Measurements from ENCODE around the gene INPP5B.
"Not testable (repeated sequence)": the region's sequence is repeated elsewhere in the genome, so short reads cannot be mapped to it uniquely, and the experiment has no call there.

The INPP5B gene

DNA sequence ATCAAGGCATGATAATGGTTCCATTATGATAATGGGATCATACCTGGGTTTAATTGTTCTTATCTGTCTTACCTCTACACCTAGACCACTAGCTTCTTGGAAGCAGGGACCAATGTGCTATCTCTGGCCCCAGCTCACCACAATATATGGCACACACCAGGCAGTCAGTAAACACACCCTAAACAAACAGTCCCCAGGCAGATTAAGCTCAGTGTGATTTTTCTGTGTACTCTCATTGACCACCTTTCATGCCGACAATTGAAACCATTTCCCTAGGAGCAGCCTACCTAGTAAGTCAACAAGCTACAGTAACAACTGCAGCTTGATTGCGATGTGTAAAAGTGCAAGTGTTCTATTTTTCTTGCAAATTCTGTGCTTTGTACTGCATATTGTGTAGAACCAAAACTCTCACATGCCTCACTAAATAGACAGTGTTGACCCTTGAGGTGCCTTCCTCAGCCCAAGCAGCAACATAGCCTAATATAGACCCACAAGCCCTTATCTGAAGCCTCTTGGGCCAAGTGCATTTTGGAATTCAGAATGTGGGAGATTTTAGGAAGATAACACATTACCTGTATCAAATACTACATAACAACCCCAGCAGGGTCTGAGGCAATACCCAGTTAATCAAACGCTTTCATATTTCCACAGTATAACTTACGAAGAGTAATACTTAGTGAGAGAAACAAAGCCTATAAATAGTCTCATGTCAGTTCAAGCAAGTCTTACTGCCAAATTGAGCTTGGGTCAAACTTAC, 32.0 kb downstream of the INPP5B start:
- DNase-seq (ENCODE audit: low read depth in 2 of 2), result no peak

DNA sequence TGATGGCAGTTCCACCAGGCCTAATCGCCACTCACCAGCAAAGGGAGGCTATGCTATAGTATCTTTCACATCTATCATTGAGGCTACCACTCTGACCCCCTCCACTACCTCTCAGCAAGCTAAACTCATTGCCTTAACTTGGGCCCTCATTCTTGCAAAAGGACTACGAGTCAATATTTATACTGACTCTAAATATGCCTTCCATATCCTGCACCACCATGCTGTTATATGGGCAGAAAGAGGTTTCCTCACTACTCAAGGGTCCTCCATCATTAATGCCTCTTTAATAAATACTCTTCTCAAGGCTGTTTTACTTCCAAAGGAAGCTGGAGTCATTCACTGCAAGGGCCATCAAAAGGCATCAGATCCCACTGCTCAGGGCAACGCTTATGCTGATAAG, 35.4 kb downstream of the INPP5B start:
- not testable (repeated sequence) for DNase-seq (ENCODE audit: low read depth in 2 of 2)

DNA sequence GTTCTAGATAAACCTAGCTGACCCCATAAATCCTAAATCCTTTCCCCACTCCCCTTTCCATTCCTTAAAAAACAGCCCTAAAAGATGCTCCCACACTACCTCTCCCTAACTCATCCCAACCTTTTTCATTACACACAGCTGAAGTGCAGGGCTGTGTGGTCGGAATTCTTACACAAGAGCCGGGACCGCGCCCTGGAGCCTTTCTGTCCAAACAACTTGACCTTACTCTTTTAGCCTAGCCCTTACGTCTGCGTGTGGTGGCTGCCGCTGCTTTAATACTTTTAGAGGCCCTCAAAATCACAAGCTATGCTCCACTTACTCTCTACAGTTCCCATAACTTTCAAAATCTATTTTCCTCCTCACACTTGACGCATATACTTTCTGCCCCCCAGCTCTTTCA, 36.0 kb downstream of the INPP5B start:
- DNase-seq (ENCODE audit: low read depth in 2 of 2), result not testable (repeated sequence)

DNA sequence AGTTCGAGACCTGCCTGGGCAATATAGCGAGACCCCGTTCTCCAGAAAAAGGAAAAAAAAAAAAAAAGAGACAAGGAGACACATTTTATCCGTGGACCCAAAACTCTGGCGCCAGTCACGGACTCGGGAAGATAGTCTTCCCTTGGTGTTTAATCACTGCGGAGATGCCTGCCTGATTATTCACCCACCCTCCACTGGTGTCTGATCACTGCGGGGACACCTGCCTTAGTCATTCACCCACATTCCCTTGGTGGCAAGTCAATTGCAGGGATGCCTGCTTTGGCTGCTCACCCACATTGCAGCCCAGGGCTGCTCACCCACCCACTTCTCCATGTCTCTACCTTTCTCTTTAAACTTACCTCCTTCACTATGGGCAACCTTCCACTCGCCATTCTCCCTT, 38.3 kb downstream of the INPP5B start:
- DNase-seq (ENCODE audit: low read depth in 2 of 2), result not testable (repeated sequence)

DNA sequence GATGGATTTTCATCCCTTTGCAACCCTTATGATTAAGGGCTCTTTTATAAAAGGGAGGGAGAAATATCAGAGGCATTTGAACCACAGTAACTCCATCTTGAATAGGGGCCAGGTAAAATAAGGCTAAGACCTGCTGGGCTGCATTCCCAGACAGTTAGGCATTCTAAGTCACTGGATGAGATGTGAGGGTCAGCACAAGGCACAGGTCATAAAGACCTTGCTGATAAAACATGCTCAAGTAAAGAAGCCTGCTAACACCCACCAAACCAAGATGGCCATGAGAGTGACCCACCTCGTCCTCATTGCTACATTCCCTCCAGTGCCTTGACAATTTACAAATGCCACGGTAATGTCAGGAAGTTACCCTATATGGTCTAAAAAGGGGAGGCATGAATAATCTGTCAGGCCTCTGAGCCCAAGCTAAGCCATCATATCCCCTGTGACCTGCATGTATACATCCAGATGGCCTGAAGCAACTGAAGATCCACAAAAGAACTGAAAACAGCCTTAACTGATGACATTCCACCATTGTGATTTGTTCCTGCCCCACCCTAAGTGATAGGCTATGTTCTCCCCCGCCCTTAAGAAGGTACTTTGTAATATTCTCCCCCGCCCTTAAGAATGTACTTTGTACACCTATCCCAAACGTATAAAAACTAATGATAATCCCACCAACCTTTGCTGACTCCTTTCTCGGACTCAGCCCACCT, 39.3 kb downstream of the INPP5B start:
- not testable (repeated sequence) for DNase-seq (ENCODE audit: low read depth in 2 of 2)

DNA sequence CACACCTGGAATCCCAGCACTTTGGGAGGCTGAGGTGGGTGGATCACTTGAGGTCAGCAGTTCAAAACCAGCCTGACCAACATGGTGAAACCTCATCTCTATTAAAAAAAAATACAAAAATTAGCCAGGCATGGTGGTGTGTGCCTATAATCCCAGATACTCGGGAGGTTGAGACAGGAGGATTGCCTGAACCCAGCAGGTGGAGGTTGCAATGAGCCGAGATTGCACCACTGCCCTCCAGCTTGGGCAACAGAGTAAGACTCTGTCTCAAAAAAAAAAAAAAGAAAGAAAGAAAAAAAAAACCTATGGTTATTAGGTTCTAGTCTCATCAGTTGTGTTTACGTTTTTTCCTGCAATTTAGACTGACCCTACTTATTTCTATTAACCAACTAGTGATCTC, 40.3 kb downstream of the INPP5B start:
- DNase-seq (ENCODE audit: low read depth in 2 of 2), result not testable (repeated sequence)

DNA sequence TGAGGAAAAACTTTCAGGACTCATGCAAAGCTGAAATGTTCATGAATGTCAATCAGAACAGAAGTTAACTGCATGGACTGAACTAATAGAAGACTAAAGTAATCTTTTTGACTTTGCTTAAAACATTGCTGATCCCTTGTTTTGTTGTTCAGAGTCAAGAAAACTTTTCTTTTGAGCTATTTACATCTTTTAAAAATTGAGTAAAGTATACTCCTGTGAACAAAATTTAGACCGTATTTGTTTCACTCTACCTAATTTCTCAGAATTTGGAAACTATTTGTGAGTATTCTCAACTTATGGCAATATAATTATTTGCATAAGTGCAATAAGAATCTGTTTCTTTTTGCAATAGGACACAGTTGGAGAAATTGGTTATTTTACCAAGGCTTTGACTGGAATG, 41.1 kb downstream of the INPP5B start:
- no peak for DNase-seq (ENCODE audit: low read depth in 2 of 2)

DNA sequence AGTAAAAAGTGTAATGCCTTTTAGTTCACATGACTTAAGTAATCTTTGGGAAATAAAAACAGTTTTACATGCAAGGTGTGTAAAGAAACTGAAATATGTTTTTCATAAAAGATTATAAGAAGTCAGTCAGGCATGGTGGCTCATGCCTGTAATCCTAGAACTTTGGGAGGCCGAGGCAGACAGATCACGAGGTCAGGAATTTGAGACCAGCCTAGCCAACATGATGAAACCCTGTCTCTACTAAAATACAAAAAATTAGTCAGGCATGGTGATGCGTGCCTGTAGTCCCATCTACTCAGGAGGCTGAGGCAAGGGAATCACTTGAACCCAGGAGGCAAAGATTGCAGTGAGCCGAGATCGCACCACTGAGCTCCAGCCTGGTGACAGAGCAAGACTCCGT, 42.9 kb downstream of the INPP5B start:
- DNase-seq (ENCODE audit: low read depth in 2 of 2), result not testable (repeated sequence)

DNA sequence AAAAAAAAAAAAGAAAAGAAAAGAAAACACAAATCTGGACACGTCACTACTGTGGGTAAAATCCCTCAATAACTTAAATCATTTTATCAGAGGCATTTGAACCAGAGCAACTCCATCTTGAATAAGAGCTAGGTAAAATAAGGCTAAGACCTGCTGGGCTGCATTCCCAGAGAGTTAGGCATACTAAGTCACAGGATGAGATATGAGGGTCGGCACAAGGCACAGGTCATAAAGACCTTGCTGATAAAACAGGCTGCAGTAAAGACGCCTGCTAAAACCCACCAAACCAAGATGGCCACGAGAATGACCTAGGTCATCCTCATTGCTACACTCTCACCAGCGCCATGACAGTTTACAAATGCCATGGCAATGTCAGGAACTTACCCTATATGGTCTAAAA, 43.9 kb downstream of the INPP5B start:
- no peak for DNase-seq (ENCODE audit: low read depth in 2 of 2)

DNA sequence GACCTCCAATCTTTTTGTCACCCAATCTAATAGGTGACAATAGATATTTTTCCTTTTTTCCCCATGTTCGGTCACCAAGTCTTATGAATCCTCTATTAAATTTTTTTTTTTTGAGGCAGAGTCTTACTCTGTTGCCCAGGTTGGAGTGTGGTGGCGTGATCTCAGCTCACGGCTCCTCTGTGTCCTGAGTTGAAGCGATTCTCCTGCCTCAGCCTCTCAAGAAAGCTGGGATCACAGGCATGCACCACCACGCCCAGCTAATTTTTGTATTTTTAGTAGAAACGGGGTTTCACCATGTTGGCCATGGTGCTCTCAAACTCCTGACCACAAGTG, 45.0 kb downstream of the INPP5B start:
- DNase-seq (ENCODE audit: low read depth in 2 of 2), result no peak

DNA sequence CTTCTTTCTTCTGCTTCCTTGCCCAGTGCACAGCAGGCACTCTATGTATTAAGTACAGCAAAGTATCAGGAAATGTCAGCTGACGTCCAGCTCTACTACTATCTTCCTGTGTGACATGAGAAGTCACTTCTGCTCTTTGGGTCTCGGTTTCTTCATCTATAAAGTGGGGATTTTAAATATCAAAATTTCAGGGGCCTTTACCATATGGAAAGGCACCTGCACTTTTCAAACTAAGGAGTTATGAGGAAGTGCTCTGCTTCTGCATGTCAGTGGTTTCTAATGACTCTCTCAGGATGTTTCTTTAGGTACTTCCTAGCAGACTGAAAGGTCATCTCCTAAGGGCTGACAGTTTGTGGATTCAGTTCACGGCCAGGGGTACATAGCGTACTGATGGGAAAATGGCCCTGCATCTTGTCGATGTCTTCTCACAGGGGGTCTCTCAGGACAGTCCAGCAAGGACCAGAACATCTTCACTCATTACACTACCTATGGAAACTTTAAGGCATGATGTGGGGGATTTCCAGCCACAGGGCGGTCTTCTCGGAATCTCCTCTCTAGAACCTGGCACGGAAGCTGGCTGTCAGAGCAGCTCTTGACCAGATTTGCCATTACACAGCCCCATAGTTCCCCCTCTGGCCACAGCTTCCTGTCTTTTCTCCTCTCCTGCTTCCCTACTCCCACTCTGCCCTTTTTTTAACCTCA, 45.5 kb downstream of the INPP5B start:
- peak in 1 of 2 donors; percentile 34 for DNase-seq (ENCODE audit: low read depth in 2 of 2)

DNA sequence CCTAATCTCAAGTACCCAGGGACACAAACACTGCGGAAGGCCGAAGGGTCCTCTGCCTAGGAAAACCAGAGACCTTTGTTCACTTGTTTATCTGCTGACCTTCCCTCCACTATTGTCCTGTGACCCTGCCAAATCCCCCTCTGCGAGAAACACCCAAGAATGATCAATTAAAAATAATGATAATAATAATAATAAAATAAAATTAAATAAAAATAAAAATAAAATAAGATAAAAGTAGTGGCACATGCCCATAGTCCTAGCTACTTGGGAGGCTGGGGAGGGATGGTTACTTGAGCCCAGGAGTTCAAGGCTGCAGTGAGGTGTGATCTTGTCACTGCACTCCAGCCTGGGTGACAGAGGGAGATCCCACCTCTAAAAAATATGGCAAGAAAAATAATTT, 49.3 kb downstream of the INPP5B start:
- DNase-seq (ENCODE audit: low read depth in 2 of 2), result not testable (repeated sequence)

DNA sequence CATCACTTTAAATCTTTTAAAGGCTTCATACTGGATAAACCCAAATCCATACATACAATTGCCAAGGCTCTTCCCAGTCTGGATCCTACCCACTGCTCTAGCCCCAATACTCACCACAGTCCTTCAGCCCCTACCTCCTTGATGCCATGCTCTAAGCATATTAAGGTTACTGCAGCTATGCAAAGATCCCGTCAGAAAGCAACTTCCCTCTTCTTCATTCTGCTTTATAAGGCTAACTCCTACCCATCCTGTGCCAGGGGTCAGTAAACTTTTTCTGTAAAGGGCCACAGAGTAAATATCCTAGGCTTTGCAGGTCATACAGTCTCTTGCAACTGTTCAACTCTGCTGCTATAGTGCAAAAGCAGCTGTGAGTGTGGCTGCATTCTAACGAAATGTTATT, 53.2 kb downstream of the INPP5B start:
- no peak for DNase-seq (ENCODE audit: low read depth in 2 of 2)

DNA sequence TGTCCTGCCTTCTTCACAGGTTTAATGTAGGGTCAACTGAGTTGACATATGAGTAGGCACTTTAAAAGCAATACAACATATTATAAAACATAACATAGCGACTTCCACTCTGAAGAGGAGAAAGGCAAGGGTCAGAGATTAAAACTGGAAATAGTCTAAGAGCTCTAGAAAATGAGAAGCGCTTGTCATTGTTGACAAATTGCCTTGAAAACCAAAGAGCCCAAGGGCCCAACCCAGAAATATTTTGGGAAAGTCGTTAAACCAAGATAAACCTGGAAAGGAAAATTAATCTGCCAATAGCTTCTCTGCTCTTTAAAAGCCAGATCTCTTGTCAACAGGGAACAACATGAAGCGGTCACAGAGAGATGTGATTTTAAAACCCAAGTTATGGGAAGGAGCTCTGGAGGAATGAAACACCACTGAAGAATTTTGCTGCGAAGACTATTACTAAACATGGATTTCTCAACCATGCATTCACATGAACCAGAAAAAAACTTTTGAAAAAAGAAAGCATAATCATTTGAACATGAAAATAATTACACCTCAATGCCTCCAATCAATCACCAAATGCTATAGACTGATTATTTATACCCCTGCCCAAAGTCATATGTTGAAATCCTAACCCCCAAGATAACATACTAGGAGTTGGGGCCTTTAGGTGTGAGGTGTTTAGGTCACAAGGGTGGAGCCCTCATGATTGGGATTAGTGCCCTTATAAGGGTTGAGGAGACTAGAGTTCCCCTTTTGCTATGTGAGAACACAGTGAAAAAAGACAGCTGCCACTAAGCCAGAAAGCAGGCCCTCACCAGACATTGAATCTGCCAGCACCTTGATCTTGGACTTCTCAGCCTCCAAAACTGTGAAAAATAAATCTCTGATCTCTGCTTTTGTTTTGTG, 54.5 kb downstream of the INPP5B start:
- no peak for DNase-seq (ENCODE audit: low read depth in 2 of 2)

DNA sequence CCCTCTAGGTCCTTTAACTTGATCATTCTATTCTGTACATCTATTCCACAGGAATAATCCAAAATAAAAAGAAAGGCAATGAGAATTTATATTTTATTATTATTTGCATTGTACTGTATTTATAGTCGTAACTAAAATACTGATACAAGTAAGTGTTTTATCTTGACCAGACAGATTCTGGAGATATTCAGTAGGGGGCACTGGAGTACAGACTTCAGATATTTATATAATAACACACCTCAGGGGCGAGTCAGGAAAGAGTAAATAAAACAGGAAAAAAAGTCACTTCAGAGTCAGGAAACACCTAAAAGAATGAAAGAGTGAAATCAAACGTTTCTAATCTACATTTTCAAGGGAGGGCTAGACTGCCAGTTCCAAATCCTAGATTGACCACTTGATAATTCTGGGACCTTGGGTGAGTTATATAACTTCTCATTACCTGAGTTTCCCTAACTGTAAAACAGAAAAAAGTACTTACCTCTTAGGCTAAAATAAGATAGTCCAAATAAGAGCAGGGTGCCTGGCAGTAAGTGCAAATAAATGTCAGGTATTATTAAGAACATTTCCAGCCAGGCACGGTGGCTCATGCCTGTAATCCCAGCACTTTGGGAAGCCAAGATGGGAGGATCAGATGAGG, 56.4 kb downstream of the INPP5B start:
- no peak for DNase-seq (ENCODE audit: low read depth in 2 of 2)

DNA sequence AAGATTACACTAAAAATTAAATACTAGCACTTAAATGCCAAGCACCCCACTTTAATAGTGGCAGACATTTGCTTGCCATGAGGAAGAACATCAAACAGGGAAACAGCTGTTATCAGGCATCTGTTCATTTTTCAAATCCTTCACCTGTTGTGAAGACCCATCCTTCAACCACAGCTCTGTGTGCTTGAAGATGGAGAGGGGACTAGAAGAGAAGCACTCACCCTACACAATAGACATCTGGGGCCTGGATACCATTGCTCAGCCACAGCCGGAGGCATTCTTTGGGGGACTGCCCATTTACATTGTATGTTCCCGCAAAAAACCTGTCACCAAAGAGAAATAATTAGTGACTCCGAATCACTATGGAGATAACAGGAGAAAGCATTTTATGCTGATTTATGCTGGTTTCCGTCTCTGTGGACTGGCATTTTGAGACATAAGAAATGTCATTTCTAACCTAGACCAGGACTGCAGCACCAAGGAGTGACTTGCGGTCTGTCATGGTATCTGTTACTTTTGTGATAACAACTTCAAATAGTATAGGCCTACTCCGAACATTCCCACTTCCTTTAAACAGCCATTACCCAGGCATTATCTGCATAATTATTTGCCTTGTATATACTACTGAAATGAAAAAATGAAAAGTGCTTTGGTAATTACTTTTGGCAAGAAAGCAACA, 58.7 kb downstream of the INPP5B start:
- DNase-seq (ENCODE audit: low read depth in 2 of 2), result no peak

DNA sequence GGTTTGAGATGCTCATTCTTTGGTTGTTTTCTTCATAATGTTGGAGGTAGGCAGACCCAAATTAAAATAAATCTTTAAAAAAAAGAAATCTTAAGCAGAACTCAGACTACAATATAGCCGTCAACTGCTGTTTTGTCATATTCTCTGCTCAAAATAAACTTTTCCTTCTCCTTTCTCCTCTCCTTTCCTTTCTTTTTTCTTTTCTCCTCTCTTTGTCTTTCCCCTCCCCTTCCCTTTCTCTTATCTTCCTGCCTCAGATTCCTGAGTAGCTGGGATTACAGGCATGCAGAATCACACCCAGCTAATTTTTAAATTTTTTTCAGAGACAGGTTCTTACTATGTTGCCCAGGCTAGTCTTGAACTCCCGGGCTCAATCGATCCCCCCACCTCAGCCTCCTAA, 62.7 kb downstream of the INPP5B start:
- no peak for DNase-seq (ENCODE audit: low read depth in 2 of 2)

DNA sequence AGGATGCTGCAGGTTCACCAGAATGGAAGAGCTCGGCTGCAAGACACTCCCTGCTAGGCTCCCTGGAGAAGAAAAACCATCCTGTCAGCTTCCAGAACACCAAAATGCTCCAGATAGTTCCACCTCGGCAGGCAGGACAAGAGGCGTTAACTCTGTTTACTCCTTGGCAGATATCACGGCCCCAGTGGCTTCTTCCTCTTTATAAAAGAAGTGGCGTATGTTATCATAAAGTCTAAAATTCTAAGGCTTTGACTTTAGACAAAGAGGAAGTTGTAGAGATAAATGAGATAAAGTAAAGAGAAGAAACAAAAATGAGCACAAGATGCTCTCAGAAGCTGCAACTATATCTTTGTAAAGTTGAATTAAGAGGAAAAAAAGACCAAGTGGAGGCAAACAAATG, 63.2 kb downstream of the INPP5B start:
- DNase-seq (ENCODE audit: low read depth in 2 of 2), result no peak

DNA sequence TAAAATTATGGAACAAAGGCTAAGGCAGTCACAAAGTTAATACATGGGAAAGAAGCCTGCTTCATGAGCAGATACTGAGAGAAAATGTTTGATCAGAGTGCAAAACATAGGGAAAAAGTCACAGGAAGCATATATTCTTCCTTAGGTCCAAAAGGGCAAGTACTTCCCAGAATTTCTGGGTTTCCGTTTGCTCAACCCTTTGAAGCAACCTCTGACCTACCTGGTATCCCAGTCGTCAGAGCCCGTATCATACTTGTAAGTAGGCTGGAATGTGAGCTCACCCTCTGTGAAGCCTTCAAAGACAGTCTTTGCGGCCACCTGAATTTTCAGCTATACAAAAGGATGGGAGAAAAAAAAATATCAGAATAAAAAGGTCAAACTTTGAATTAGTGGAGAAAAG, 67.0 kb downstream of the INPP5B start:
- DNase-seq (ENCODE audit: low read depth in 2 of 2), result no peak

DNA sequence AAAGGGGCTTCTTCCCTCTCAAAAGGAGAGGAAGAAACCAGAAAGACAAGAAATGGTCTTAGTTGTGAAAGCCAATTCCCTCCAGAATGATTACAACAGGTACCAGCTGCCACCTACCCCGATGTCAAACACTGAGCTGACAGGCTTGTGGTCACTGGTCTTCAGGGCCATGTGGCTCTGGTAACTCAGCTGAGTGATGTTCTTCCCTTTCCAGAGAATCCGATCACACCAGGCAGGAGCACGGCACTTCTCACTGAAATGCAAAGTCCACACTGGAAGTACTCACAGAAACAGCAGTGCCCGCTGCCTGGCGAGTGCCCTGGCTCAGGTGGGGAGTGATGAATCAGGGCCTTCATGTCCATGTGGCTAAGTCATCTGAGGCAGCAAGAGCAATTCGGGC, 68.8 kb downstream of the INPP5B start:
- DNase-seq (ENCODE audit: low read depth in 2 of 2), result no peak

DNA sequence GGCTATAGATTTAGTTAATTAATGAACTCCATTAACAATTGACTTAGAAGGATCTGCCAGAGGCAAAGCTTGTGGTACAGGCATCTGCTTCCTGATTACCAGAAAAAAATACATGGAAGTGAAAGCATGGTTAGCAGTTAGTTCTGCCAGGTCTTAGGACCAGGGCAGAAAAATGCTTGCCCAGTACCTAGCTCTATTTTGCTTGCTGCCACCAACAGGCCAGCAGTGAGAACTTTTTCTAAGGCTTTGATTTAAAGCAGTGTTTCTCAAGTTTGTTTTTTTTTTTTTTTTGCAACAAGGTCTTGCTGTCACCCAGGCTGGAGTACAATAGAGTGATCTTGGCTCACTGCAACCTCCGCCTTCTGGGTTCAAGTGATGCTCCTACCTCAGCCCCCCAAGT, 71.0 kb downstream of the INPP5B start:
- no peak for DNase-seq (ENCODE audit: low read depth in 2 of 2)

All from stimulated activated CD8-positive, alpha-beta memory T cell treated with anti-CD3 and anti-CD28 coated beads, Interleukin-15, amount 100 ng/mL, for 48 hours (primary cell).